Measurements from ENCODE around the gene RIPOR3. TPM values are rescaled to one million over a fixed set of nuclear protein-coding genes. Genes with fewer than 3 reads are reported as not detected.

Gene RIPOR3
- polyA plus RNA-seq, 4 donors: 3.8 to 8.9 (median 5.7) TPM

DNA sequence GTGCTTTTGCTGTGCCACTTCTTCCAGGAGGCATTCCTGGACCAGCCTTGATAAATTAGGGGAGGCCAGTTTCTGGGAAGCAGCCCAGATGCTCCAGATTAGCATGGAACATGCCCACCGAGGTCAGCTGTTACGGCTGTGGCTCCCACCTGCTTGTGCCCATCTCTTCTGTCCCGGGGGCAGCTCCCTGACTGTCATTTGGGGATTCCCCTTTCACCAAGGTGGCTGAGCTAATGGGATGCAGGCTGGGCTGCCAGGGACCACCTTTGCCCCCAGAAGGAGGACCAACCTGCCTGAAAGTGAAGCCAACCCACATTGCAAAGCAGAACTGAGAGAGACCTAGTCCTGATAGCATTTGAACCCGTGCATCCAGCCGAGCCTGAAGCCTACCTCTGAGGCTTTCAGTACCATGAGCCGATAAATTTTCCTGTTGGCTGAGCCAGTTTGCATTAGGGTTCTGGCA, 95.9 kb downstream of the RIPOR3 start:
- no peak for DNase-seq (ENCODE audit: low read depth in 4 of 4, low spot score in 3 of 4)

GRCh38 chr20:50594591-50595432, 96.5 kb downstream of the RIPOR3 start:
- no peak for DNase-seq (ENCODE audit: low read depth in 4 of 4, low spot score in 3 of 4)

- no peak for DNase-seq (ENCODE audit: low read depth in 4 of 4, low spot score in 3 of 4)
These were observed 97.1 kb downstream of the RIPOR3 start for GRCh38 chr20:50594231-50594590.

DNA sequence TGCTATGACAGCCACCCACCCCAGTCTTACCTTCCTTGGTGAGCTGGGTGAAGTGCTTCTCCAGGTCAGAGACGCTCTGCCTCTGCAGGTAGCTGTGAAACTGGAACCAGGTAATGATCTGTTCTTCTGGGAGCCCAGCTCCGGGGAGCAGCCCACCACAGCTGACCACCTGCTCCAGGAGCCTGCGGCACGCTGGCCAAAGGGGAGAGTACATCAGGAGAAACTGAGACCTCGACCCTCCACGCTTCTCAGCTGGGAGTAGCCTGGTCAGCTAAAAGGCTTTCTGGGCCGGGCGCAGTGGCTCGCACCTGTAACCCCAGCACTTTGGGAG, 98.4 kb downstream of the RIPOR3 start:
- DNase-seq (ENCODE audit: low read depth in 4 of 4, low spot score in 3 of 4): no peak

- DNase-seq (ENCODE audit: low read depth in 4 of 4, low spot score in 3 of 4): no peak
These were observed 98.9 kb downstream of the RIPOR3 start for GRCh38 chr20:50592282-50593004.

DNA sequence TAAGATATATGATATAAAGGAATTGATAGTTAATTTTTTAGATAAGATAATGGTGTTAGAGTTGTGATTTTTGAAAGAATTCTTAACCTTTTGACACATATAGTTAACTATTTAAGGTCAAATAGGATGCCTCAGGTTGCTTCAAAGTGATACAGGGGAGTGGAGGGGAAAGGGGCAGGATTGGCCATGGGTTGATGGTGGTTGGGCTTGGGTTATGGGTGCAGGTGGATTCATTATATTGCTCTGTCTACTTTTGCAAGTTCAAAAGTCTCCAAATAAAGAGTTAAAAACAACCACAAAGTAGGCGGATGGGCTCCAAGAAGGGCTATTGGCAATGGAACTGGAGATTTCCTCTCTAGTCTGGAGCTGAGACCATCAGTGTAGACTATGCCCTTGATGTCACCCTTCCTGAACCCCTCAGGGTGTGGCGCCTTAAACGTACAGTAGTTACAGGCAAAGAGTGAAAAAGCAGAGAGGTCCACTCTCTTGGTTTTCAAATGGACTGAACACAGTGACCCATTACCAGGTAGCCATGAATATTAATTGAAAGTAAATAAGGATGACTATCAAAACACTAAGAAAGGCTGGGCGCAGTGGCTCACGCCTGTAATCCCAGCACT, 100.0 kb downstream of the RIPOR3 start:
- no peak for DNase-seq (ENCODE audit: low read depth in 4 of 4, low spot score in 3 of 4)

GRCh38 chr20:50590348-50590664, 101.0 kb downstream of the RIPOR3 start:
- DNase-seq (ENCODE audit: low read depth in 4 of 4, low spot score in 3 of 4): no peak

GRCh38 chr20:50589548-50590347, 101.6 kb downstream of the RIPOR3 start:
- no peak for DNase-seq (ENCODE audit: low read depth in 4 of 4, low spot score in 3 of 4)

DNA sequence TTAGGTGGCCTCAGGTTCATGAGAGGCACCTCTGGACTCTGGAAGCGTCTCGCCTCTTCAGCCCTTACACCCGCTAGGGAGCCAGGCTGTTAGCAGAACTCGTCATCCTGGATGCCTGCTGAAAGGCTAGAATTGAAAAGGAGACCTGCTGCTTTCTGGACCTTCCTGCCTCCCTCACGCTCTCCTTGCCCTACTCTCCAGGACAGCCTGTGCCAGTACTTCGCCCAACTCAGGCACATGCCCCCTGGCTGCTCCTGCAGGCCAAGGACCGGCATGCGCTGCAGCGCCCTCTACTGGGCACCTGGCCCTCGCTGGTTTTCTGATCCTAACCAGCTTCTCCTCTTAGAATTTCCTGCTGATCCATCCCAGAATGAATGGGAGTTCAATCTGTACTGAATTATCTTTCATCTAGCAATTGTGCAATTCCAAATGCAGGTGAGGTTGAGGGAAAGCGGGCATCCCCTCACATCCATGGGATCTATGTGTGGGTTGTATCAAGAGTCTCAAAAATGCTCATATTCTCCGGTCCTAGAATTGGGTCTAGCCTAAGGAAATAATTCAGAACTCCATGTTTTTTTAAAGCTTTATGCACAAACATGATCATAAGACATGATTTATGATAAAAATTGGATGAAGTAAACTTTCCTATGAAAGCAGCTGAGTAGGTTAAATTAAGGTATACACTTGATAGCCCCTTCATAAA, 103.2 kb downstream of the RIPOR3 start:
- DNase-seq (ENCODE audit: low read depth in 4 of 4, low spot score in 3 of 4): no peak

DNA sequence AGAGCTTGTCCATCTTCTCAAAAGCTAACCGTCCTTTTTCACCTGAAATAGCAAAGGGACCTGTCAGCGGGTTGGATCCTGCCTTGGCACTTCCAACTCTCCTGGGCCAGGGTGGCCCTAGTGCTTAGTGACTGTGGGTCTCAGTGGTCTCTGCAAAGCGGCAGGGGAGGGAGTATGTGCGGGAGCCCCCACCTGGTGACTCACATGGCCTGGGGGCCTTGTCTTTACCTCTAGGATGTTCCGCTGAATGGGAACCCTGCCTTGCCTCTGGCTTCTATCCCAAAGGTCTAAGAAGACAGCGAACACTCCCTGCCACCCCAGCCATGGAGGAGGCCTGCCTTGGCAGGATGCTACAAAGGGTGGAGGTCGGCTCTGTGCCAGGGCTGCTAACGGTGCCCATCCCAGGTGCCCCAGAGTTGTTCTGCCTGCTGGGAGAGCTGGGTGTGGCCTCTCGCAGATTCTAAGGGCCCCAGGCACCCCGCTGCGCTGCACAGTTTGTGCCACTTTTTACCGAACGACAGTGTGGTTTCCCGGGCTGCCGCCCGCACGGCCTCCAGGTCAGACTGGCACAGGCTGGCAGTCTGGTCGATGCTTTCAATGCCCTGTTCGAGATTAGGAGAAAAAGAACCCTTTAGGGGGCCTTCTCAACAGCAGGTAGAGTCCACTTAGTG, 103.9 kb downstream of the RIPOR3 start:
- DNase-seq (ENCODE audit: low read depth in 4 of 4, low spot score in 3 of 4): no peak

GRCh38 chr20:50586531-50587232, 104.7 kb downstream of the RIPOR3 start:
- no peak for DNase-seq (ENCODE audit: low read depth in 4 of 4, low spot score in 3 of 4)

GRCh38 chr20:50585678-50586077, 105.7 kb downstream of the RIPOR3 start:
- no peak for DNase-seq (ENCODE audit: low read depth in 4 of 4, low spot score in 3 of 4)

DNA sequence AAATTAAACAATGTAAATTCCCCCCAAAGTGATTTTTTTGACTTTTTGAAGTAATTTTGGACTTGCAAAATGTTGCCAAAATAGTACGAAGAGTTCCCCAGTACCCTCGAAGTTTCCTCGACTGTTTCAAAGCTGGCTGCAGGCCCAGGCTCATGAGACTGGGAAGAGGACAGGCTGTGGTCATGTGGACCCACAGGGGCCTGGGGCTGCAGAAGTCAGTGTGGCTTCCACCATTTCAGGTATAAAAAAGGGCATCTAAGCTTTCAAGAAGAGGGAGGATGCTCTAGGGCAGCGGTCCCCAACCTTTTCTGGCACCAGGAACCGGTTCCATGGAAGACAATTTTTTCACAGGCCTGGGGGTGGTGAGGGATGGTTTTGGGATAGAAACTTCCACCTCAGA, 106.1 kb downstream of the RIPOR3 start:
- no peak for DNase-seq (ENCODE audit: low read depth in 4 of 4, low spot score in 3 of 4)

DNA sequence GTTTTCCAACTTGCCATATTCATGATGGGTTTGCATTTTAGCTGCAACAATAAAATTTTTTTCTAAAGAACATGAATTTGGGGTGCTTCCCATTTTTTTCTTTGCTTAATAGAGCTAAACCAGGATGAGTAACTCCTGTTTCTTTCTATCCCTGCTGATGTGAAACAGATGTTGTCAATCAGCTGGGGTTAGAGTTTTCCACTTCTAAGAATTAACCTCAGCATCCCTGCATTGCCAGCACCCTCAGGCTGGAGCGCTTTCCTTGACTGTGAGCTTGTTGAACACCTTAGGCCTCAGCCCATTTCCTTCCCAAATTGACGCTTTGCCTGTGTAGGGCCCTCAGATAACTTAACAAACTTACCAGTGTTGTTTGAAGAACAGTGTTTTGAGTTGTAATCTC, 106.7 kb downstream of the RIPOR3 start:
- DNase-seq (ENCODE audit: low read depth in 4 of 4, low spot score in 3 of 4): no peak

DNA sequence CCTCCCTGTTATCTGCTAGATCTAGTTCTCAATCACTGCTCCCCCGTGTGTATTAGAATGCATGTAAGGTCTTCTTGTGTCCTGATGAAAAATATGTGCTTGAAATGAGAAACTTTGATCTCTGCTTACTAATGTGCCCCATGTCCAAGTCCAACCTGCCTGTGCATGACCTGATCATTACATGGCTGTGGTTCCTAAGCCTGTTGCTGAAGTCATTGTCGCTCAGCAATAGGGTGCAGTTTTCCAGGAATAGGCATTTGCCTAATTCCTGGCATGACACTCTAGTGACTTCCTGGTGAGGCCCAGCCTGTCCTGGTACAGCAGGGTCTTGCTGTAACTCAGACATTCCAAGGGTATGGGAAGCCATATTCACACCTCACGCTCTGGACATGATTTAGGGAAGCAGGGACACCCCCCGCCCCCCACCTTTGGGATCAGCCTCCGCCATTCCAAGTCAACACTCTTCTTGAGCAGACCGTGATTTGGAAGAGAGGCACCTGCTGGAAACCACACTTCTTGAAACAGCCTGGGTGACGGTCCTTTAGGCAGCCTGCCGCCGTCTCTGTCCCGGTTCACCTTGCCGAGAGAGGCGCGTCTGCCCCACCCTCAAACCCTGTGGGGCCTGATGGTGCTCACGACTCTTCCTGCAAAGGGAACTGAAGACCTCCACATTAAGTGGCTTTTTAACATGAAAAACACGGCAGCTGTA, 107.7 kb downstream of the RIPOR3 start:
- no peak for DNase-seq (ENCODE audit: low read depth in 4 of 4, low spot score in 3 of 4)

DNA sequence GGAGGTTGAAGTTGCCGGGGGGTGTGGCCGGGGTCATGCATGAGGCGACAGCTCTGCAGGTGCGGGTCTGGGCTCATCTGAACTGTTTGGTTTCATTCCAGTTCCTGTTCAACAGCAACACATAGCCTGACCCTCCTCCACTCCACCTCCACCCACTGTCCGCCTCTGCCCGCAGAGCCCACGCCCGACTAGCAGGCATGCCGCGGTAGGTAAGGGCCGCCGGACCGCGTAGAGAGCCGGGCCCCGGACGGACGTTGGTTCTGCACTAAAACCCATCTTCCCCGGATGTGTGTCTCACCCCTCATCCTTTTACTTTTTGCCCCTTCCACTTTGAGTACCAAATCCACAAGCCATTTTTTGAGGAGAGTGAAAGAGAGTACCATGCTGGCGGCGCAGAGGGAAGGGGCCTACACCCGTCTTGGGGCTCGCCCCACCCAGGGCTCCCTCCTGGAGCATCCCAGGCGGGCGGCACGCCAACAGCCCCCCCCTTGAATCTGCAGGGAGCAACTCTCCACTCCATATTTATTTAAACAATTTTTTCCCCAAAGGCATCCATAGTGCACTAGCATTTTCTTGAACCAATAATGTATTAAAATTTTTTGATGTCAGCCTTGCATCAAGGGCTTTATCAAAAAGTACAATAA, 108.6 kb downstream of the RIPOR3 start:
- no peak for DNase-seq (ENCODE audit: low read depth in 4 of 4, low spot score in 3 of 4)

- DNase-seq (ENCODE audit: low read depth in 4 of 4, low spot score in 3 of 4): no peak
These were observed 109.2 kb downstream of the RIPOR3 start for GRCh38 chr20:50582092-50582491.

- no peak for DNase-seq (ENCODE audit: low read depth in 4 of 4, low spot score in 3 of 4)
These were observed 110.3 kb downstream of the RIPOR3 start for GRCh38 chr20:50580842-50581544.

Data from left renal pelvis (tissue), 4 donors.